ENCODE measurements around the gene SFPQ. TPM values are rescaled to one million over a fixed set of nuclear protein-coding genes. Genes with fewer than 3 reads are reported as not detected.
A peak's percentile ranks its signal among the peaks of the same experiment; 100 is the strongest.

The SFPQ gene
- total RNA-seq, 1 experiment from 2014 or later, result 573 TPM

DNA sequence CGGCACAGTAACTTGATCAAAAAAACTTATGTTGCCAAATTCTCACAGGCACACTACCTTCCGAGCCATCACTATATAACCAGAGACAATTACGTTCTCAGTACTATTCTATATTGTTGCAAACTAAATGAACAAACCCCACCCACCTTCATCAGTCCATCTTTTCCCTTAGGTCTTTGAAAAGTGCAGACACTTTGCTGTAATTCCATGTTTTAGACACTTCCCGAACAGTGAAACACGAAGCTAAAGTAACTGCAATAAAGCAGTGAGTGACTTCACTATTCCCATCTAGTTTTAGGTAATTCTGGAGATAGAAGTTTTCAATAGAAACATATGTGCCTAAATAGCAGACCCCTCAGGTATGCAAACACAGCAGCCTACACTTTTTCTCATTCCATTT, 7.7 kb downstream of the SFPQ start:
- Histone ChIP-seq H2BK120ac (ENCODE audit: low read depth, low read length, poor library complexity, severe bottlenecking) (no peak overlapping the region), H2BK15ac (ENCODE audit: low read depth, low read length) (no peak overlapping the region), H3K14ac (ENCODE audit: insufficient read depth, low read length) (no peak overlapping the region), H3K27ac (ENCODE audit: insufficient read length, low read depth, low read length) (no peak overlapping the region), H3K23me2 (ENCODE audit: insufficient read length, low read depth, low read length, poor library complexity, severe bottlenecking) (no peaks in the 10 kb centered on the region), H4K91ac (ENCODE audit: insufficient read length, low read depth, low read length) (no peak overlapping the region), H3K27me3 (ENCODE audit: insufficient read depth, low read length) (no peaks in the 10 kb centered on the region), H2BK5ac (ENCODE audit: insufficient read length, low read length) (no peak overlapping the region), H3K79me1 (ENCODE audit: insufficient read depth, low read depth, low read length, poor library complexity, severe bottlenecking) (no peaks in the 10 kb centered on the region), H3K23ac (ENCODE audit: insufficient read length, low read depth, low read length) (no peak overlapping the region), H3K18ac (ENCODE audit: insufficient read length, low read depth, low read length) (no peak overlapping the region), H3K79me2 (ENCODE audit: insufficient read depth, low read length) (peaks cover 29% of the 10 kb centered on the region), H4K5ac (ENCODE audit: insufficient read length, low read depth, low read length) (no peak overlapping the region), H2AK5ac (ENCODE audit: insufficient read length, low read length) (no peak overlapping the region), H2AFZ (ENCODE audit: low read length) (no peak overlapping the region), H2BK20ac (ENCODE audit: low read depth, low read length, poor library complexity, severe bottlenecking) (no peak overlapping the region), H4K8ac (replicated peaks; ENCODE audit: insufficient read length, low read depth, low read length) (no peak overlapping the region), H4K20me1 (ENCODE audit: control insufficient read depth, insufficient read depth, insufficient read length) (no peaks in the 10 kb centered on the region), H3K4me2 (ENCODE audit: insufficient read depth, insufficient read length, low read length) (no peak overlapping the region), H3T11ph (ENCODE audit: low read length) (no peak overlapping the region), H3K9me3 (ENCODE audit: control insufficient read depth, low read depth, low read length) (no peaks in the 10 kb centered on the region), H2BK12ac (ENCODE audit: insufficient read length, low read depth, low read length) (no peak overlapping the region), H3K9ac (ENCODE audit: extremely low read depth, insufficient read length, low read length) (no peak overlapping the region), H3K4ac (ENCODE audit: low read depth, low read length) (no peak overlapping the region), H3K4me1 (ENCODE audit: insufficient read depth, low read length) (no peaks in the 10 kb centered on the region), H3K56ac (ENCODE audit: insufficient read length, low read depth, low read length) (no peak overlapping the region)
- Mint-ChIP-seq H3K36me3 (ENCODE audit: insufficient read depth in 1 of 3, low read depth in 3 of 3) (peaks cover 90 to 100% (median 100%) of the 10 kb centered on the region in 3 experiments), H3K9me3 (no peaks in the 10 kb centered on the region; a peak in 1 of 5 replicates), H3K4me1 (peaks cover 60% of the 10 kb centered on the region in 2 experiments), H3K27ac (peak overlapping the region in 1 of 3 experiments; percentile 23; a peak in 4 of 7 replicates), H3K27me3 (ENCODE audit: low read depth) (no peaks in the 10 kb centered on the region), H3K4me3 (peak overlapping the region in 1 of 2 experiments; percentile 2; a peak in 1 of 5 replicates)
- TF ChIP-seq, protein P1, sequence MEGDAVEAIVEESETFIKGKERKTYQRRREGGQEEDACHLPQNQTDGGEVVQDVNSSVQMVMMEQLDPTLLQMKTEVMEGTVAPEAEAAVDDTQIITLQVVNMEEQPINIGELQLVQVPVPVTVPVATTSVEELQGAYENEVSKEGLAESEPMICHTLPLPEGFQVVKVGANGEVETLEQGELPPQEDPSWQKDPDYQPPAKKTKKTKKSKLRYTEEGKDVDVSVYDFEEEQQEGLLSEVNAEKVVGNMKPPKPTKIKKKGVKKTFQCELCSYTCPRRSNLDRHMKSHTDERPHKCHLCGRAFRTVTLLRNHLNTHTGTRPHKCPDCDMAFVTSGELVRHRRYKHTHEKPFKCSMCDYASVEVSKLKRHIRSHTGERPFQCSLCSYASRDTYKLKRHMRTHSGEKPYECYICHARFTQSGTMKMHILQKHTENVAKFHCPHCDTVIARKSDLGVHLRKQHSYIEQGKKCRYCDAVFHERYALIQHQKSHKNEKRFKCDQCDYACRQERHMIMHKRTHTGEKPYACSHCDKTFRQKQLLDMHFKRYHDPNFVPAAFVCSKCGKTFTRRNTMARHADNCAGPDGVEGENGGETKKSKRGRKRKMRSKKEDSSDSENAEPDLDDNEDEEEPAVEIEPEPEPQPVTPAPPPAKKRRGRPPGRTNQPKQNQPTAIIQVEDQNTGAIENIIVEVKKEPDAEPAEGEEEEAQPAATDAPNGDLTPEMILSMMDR (conservative IDR thresholded peaks at IDR 0.05), result no peak
- WGBS (ENCODE audit: extremely low coverage, insufficient read length, low lambda C conversion rate), result no CpG with 5 or more reads among the region's 5 CpGs
- DNase-seq, result no peak

Data from H9 (cell line).